H1 (cell line): ENCODE data around the gene LDLRAD4.

ENCODE experiments used
- EP300 ChIP-seq, 2 experiments: IDR thresholded peaks; 1 replicate in 1 of 2; 2 replicates in 1 of 2; pipeline ENCODE4 v1.6.1; 2011 to 2012; ENCODE audit warnings: low read depth in 2 of 2, low read length in 2 of 2, mild to moderate bottlenecking in 2 of 2, borderline replicate concordance in 1 of 2, inconsistent platforms in 1 of 2, moderate library complexity in 1 of 2
- NRF1 ChIP-seq: IDR thresholded peaks from 2 replicates; pipeline ENCODE4 v1.6.1; 2011; ENCODE audit warnings: mild to moderate bottlenecking, low read depth, low read length, improper control_type of control experiment
- PHF8 ChIP-seq: fragments of 200-600 bp; sonication (generic); conservative IDR thresholded peaks from 2 replicates; pipeline ENCODE4 v1.7.1; 2012; ENCODE audit warnings: low read depth, mild to moderate bottlenecking, inconsistent platforms, low read length, moderate library complexity
- POLR2A ChIP-seq, 2 experiments: IDR thresholded peaks; 1 replicate in 1 of 2; 2 replicates in 1 of 2; pipeline ENCODE4 v1.6.1; 2011; ENCODE audit warnings: low read depth in 2 of 2, low read length in 2 of 2, mild to moderate bottlenecking in 2 of 2; ENCODE audit errors: control extremely low read depth in 1 of 2
- SP2 ChIP-seq: IDR thresholded peaks from 2 replicates; pipeline ENCODE4 v1.6.1; 2012; ENCODE audit warnings: mild to moderate bottlenecking, low read length, inconsistent platforms
- SRF ChIP-seq: IDR thresholded peaks from 2 replicates; pipeline ENCODE4 v1.6.1; 2011; ENCODE audit warnings: mild to moderate bottlenecking, low read depth, low read length, moderate library complexity
- TAF1 ChIP-seq: IDR thresholded peaks from 2 replicates; pipeline ENCODE4 v1.6.1; 2011; ENCODE audit warnings: mild to moderate bottlenecking, low read depth, low read length
- TBP ChIP-seq: IDR thresholded peaks from 2 replicates; pipeline ENCODE4 v1.6.1; 2011; ENCODE audit warnings: low read depth, low read length, improper control_type of control experiment
- TEAD4 ChIP-seq: IDR thresholded peaks from 2 replicates; pipeline ENCODE4 v1.6.1; 2012; ENCODE audit warnings: low read depth, low read length, inconsistent platforms, mixed read lengths
- ZNF274 ChIP-seq: IDR thresholded peaks from 2 replicates; pipeline ENCODE4 v1.7.0; 2012; ENCODE audit warnings: low read length, borderline replicate concordance; ENCODE audit errors: extremely low read depth
- TF ChIP-seq, protein P1 (sequence below), 3 experiments: IDR thresholded peaks; 1 replicate in 2 of 3; 2 replicates in 1 of 3; pipeline versions ENCODE4 v1.5.1 to v1.6.1; 2011; ENCODE audit warnings: low read length in 3 of 3, mild to moderate bottlenecking in 3 of 3, inconsistent platforms in 2 of 3, low read depth in 1 of 3, moderate library complexity in 1 of 3; ENCODE audit not compliant: insufficient read depth in 1 of 3; ENCODE audit errors: control extremely low read depth in 1 of 3
- TF ChIP-seq, protein P2 (sequence below): IDR thresholded peaks from 2 replicates; pipeline ENCODE4 v1.6.1; 2011; ENCODE audit warnings: low read length, improper control_type of control experiment

DNA sequence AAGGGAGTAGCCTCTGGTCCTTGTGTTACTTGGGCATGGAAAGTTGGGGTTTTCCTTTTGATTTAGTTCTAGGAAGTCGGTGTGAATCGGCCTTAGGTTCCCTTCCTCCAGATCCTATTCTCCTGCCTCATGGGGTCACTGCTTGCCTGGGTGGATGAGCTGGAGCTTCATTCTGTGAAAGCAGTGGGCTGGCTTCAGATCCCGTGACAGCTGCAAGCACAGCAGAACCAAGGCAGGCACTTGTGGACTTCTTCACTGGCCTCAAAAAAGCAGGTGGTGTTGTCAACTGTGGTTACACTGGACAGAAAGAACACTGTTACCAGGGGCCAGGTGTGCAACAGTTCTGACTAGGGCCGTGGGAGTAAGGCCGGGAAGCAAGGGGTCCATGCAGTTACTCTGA is 243.4 kb downstream of the LDLRAD4 start:
- no peak for TF ChIP-seq SRF
- no peak for TF ChIP-seq POLR2A (IDR thresholded peaks at IDR 0.05; ENCODE audit: control extremely low read depth in 1 of 2, low read depth in 2 of 2, low read length in 2 of 2)
- TF ChIP-seq, protein P1, sequence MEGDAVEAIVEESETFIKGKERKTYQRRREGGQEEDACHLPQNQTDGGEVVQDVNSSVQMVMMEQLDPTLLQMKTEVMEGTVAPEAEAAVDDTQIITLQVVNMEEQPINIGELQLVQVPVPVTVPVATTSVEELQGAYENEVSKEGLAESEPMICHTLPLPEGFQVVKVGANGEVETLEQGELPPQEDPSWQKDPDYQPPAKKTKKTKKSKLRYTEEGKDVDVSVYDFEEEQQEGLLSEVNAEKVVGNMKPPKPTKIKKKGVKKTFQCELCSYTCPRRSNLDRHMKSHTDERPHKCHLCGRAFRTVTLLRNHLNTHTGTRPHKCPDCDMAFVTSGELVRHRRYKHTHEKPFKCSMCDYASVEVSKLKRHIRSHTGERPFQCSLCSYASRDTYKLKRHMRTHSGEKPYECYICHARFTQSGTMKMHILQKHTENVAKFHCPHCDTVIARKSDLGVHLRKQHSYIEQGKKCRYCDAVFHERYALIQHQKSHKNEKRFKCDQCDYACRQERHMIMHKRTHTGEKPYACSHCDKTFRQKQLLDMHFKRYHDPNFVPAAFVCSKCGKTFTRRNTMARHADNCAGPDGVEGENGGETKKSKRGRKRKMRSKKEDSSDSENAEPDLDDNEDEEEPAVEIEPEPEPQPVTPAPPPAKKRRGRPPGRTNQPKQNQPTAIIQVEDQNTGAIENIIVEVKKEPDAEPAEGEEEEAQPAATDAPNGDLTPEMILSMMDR (IDR thresholded peaks at IDR 0.05; ENCODE audit: control extremely low read depth in 1 of 3, insufficient read depth in 1 of 3, low read depth in 1 of 3, low read length in 3 of 3) = no peak
- TF ChIP-seq, protein P2, sequence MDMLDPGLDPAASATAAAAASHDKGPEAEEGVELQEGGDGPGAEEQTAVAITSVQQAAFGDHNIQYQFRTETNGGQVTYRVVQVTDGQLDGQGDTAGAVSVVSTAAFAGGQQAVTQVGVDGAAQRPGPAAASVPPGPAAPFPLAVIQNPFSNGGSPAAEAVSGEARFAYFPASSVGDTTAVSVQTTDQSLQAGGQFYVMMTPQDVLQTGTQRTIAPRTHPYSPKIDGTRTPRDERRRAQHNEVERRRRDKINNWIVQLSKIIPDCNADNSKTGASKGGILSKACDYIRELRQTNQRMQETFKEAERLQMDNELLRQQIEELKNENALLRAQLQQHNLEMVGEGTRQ = no peak
- TF ChIP-seq TEAD4 = no peak
- TF ChIP-seq TBP = no peak
- no peak for TF ChIP-seq SP2
- no peak for TF ChIP-seq ZNF274
- TF ChIP-seq TAF1 = no peak
- TF ChIP-seq PHF8 = no peak
- TF ChIP-seq NRF1 = no peak
- no peak for TF ChIP-seq EP300 (IDR thresholded peaks at IDR 0.05; ENCODE audit: borderline replicate concordance in 1 of 2, low read depth in 2 of 2, low read length in 2 of 2)
